ENCODE results near the gene CNTNAP2.

- TF ChIP-seq EZH2phosphoT487 (IDR thresholded peaks at IDR 0.05; ENCODE audit: insufficient read depth, low read depth) (no peak), EZH2 (IDR thresholded peaks at IDR 0.05; ENCODE audit: insufficient read depth, poor library complexity, severe bottlenecking) (no peak)
These were observed 2320.4 kb downstream of the CNTNAP2 start for GRCh38 chr7:148437043-148437442.

All from GM23248 (cell line).